Effector memory CD4-positive, alpha-beta T cell (primary cell): Measurements from ENCODE around the gene PCSK4.

ENCODE experiments used
- DNase-seq, 3 donors: peaks; one replicate each; pipeline ENCODE4 v3.0.0-alpha.2; 2020
- H3K27ac ChIP-seq: 2 replicates; pipeline ENCODE4 v1.7.0; 2013; ENCODE audit warnings: mild to moderate bottlenecking, low read length, moderate library complexity; ENCODE audit not compliant: insufficient read depth, poor library complexity, severe bottlenecking
- H3K27me3 ChIP-seq: replicated peaks from 2 replicates; pipeline ENCODE4 v1.7.0; 2013; ENCODE audit warnings: mild to moderate bottlenecking, low read length; ENCODE audit not compliant: insufficient read depth, control insufficient read depth, poor library complexity, severe bottlenecking
- H3K36me3 ChIP-seq: 2 replicates; pipeline ENCODE4 v1.7.0; 2013; ENCODE audit warnings: mild to moderate bottlenecking, low read length, moderate library complexity; ENCODE audit not compliant: control insufficient read depth, insufficient read depth
- H3K4me1 ChIP-seq: 2 replicates; pipeline ENCODE4 v1.7.0; 2013; ENCODE audit warnings: low read length, mild to moderate bottlenecking; ENCODE audit not compliant: control insufficient read depth, insufficient read depth, poor library complexity, severe bottlenecking
- H3K4me3 ChIP-seq: 2 replicates; pipeline ENCODE4 v1.7.0; 2013; ENCODE audit warnings: low read length, low read depth, mild to moderate bottlenecking; ENCODE audit not compliant: insufficient read depth, poor library complexity, severe bottlenecking
- H3K9me3 ChIP-seq: 2 replicates; pipeline ENCODE4 v1.7.0; 2013; ENCODE audit warnings: mild to moderate bottlenecking, low read length, moderate library complexity; ENCODE audit not compliant: control insufficient read depth

Gene PCSK4

DNA sequence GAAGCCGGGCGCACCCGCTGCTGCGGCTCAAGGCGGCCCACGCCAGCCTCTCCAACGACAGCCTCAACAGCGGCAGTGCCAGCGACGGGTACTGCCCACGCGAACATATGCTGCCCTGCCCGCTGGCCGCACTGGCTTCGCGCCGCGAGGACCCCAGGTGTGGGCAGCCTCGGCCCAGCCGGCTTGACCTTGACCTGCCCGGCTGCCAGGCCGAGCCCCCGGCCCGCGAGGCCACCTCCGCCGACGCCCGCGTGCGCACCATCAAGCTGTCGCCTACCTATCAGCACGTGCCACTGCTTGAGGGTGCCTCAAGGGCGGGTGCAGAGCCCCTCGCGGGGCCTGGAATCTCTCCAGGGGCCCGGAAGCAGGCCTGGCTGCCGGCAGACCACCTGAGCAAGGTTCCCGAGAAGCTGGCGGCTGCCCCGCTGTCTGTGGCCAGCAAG lies 24.1 kb downstream of the PCSK4 start:
- H3K36me3 ChIP-seq: no peaks in the 10 kb centered on the region
- H3K27ac ChIP-seq: no peak overlapping the region
- peaks cover 49% of the 10 kb centered on the region for H3K4me1 ChIP-seq
- no peaks in the 10 kb centered on the region for H3K9me3 ChIP-seq
- no peak overlapping the region for H3K4me3 ChIP-seq
- no peak for DNase-seq
- peaks cover 35% of the 10 kb centered on the region for H3K27me3 ChIP-seq

DNA sequence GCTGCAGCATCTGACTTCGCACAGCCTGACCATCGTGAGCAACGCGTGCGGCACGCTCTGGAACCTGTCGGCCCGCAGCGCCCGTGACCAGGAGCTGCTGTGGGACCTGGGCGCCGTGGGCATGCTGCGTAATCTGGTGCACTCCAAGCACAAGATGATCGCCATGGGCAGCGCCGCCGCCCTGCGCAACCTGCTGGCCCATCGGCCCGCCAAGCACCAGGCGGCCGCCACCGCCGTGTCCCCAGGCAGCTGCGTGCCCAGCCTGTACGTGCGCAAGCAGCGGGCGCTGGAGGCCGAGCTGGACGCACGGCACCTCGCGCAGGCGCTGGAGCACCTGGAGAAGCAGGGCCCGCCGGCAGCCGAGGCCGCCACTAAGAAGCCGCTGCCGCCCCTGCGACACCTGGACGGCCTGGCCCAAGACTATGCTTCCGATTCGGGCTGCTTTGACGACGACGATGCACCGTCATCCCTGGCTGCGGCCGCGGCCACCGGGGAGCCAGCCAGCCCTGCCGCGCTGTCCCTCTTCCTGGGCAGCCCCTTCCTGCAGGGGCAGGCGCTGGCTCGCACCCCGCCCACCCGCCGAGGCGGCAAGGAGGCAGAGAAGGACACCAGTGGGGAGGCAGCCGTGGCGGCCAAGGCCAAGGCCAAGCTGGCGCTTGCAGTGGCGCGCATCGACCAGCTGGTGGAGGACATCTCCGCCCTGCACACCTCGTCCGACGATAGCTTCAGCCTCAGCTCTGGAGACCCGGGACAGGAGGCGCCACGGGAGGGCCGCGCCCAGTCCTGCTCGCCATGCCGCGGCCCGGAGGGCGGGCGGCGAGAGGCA lies 24.7 kb downstream of the PCSK4 start:
- no peaks in the 10 kb centered on the region for H3K9me3 ChIP-seq
- no peaks in the 10 kb centered on the region for H3K36me3 ChIP-seq
- peaks cover 35% of the 10 kb centered on the region for H3K27me3 ChIP-seq
- H3K4me3 ChIP-seq: no peak overlapping the region
- H3K27ac ChIP-seq: no peak overlapping the region
- DNase-seq: no peak
- peaks cover 43% of the 10 kb centered on the region for H3K4me1 ChIP-seq

DNA sequence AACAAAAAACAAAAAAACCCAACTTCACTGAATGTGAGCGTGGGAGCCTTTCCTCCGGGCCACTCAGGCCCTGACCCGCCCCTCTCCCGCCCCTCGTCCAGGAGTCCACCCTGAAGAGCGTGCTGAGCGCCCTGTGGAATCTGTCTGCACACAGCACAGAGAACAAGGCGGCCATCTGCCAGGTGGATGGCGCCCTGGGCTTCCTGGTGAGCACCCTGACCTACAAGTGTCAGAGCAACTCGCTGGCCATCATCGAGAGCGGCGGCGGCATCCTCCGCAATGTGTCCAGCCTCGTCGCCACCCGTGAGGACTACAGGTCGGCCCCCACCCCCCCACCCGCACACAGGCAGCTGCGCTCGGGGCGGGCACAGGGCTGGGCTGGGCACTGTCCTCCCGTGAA lies 28.3 kb downstream of the PCSK4 start:
- Histone ChIP-seq H3K4me3 (no peak overlapping the region), H3K27ac (no peak overlapping the region), H3K27me3 (peaks cover 26% of the 10 kb centered on the region), H3K4me1 (peaks cover 16% of the 10 kb centered on the region), H3K36me3 (no peaks in the 10 kb centered on the region), H3K9me3 (no peaks in the 10 kb centered on the region)
- no peak for DNase-seq

DNA sequence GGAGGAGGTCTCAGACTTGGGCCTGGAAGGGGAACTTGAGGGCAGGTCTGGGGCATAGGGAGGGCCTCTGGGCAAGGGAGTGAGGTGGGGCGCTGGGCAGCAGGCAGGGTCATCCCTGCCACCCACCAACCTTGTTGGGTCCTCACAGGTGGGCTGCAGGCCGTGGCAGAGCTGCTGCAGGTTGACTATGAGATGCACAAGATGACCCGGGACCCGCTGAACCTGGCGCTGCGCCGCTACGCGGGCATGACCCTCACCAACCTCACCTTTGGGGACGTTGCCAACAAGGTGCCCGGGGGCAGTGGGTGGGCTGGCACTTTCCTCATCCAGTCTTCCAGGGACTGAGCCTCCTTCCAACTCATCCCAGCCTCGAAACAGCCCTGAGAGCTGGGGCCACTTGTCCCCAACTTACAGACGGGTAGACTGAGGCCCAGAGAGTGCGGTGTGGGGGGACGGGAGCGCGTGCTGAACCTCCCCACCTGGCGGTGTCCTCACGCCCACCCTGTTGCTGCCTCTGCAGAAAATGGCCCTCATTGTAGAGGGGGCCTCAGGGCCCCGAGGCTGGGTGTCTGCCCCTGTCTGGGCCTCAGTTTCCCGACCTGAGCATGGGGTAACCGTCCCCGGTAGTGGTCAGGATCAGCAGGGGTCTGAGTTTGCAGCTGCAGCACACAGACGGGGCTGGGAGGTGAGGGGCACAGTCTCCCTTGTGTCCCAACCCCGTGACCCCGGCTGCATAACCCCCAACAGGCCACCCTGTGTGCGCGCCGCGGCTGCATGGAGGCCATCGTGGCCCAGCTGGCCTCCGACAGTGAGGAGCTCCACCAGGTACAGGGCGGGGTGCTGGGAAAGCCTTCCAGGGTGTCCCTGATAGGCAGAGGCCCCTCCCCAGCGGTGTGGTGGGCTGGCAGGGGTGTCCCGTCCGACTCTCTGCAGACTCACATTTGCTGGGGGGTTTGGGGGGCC lies 29.8 kb downstream of the PCSK4 start:
- no peak for DNase-seq
- no peaks in the 10 kb centered on the region for H3K9me3 ChIP-seq
- H3K36me3 ChIP-seq: no peaks in the 10 kb centered on the region
- H3K27me3 ChIP-seq: peaks cover 26% of the 10 kb centered on the region
- peaks cover 15% of the 10 kb centered on the region for H3K4me1 ChIP-seq
- no peak overlapping the region for H3K27ac ChIP-seq
- no peak overlapping the region for H3K4me3 ChIP-seq

DNA sequence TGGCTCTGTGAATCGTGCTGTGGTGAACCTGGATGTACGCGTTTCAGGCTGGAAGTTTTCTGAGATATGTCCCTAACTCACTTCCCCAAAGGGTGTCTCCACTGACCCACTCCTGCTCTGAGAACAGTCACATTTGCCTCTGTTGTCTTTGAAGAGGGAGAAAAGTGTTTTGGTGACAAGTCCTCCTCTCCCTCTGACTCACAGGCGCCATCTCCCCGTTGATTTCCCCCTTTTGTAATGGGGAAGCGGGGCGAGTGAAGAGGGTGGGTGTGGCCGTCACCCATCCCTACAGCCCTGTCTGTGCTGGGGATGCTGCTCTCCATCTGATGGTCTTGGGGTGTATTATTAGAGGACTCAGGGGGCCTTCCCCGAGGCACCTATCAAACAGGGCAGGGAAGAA lies 30.7 kb downstream of the PCSK4 start:
- H3K9me3 ChIP-seq: no peaks in the 10 kb centered on the region
- no peak for DNase-seq
- no peaks in the 10 kb centered on the region for H3K36me3 ChIP-seq
- peaks cover 19% of the 10 kb centered on the region for H3K4me1 ChIP-seq
- no peak overlapping the region for H3K27ac ChIP-seq
- H3K4me3 ChIP-seq: no peak overlapping the region
- H3K27me3 ChIP-seq: peaks cover 32% of the 10 kb centered on the region

DNA sequence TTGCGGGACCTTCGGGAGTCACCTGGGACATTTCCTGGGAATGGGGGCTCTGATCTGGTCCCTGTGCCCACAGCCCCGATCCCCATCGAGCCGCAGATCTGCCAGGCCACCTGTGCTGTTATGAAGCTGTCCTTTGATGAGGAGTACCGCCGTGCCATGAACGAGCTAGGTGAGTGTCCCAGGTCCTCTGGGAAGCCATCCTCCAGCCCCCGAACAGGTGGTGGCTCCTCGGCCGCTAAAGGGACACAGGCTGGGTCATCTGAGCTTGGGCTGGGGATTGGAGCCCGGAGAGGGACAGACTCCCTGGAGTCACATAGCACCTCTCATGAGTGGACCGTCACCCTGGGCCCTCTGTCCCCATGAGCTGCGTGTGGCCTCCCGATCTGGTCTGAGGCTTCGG lies 32.3 kb downstream of the PCSK4 start:
- Histone ChIP-seq H3K9me3 (no peaks in the 10 kb centered on the region), H3K4me1 (peaks cover 19% of the 10 kb centered on the region), H3K27ac (no peak overlapping the region), H3K36me3 (no peaks in the 10 kb centered on the region), H3K27me3 (peaks cover 46% of the 10 kb centered on the region), H3K4me3 (no peak overlapping the region)
- no peak for DNase-seq

DNA sequence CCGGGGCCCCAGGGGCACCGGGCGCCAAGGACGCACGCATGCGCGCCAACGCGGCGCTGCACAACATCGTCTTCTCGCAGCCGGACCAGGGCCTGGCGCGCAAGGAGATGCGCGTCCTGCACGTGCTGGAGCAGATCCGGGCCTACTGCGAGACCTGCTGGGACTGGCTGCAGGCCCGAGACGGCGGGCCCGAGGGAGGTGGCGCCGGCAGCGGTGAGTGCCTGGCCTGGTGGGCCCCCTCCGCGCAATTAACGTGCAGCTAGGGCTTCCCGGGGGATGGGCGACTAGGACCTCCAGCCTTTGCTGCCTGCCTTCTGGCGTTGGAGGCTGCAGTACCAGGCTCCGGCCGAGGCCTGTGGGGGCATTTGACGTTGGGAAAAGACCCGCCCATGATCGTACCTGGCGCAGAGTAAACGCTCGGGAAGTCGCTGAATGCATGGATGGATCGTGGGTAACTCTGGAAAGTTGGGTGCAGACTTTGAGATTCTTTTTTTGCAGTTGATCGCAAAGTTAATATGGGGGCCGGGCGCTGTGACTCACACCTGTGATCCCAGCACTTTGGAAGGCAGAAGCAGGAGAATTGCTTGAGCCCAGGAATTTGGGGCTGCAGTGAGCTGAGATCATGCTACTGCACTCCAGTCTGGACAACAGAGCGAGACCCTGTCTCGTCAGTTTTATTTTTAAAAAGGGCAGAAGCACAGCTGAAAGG lies 33.0 kb downstream of the PCSK4 start:
- Histone ChIP-seq H3K4me3 (no peak overlapping the region), H3K9me3 (no peaks in the 10 kb centered on the region), H3K27me3 (peaks cover 53% of the 10 kb centered on the region), H3K27ac (no peak overlapping the region), H3K4me1 (peaks cover 19% of the 10 kb centered on the region), H3K36me3 (no peaks in the 10 kb centered on the region)
- DNase-seq: no peak

DNA sequence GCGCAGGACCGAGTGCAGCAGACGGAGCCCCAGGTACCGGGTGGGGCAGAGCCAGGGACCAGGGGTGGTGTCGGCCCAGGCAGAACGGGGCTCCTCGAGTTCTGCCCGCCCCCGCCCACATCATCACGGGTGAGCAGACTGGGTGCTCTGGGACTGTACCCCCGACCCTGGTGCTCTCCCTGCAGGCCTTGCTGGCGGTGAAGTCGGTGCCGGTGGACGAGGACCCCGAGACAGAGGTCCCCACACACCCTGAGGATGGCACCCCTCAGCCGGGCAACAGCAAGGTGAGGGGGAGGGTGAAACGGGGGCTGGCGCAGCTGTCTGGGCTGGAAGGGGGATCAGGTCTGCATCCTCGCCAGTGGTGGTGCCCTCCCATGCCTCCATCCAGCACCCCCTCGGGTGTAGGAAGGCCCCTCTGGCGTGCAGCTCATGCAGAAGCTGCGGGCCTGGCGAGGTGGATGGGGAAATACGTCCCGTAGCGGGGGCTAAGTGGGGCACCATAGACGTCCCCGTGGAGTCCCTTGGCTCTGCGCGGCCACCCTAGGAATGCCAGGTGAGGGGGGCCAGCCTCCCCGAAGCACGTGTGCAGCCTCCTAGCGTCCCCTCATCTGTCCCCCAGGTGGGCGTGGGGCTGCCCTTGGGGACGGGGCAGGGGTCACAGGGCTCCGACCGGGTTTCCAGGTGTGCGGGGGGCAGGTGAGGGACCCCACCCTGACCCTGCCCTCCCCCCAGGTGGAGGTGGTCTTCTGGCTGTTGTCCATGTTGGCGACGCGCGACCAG lies 33.8 kb downstream of the PCSK4 start:
- no peak overlapping the region for H3K27ac ChIP-seq
- no peaks in the 10 kb centered on the region for H3K9me3 ChIP-seq
- no peak overlapping the region for H3K4me3 ChIP-seq

More for the DNA sequence above, 33.8 kb downstream of the PCSK4 start:
- peaks cover 19% of the 10 kb centered on the region for H3K4me1 ChIP-seq
- no peaks in the 10 kb centered on the region for H3K36me3 ChIP-seq
- no peak for DNase-seq
- peaks cover 62% of the 10 kb centered on the region for H3K27me3 ChIP-seq
